ENCODE measurements around the gene C12orf42. TPM values are rescaled to one million over a fixed set of nuclear protein-coding genes. Genes with fewer than 3 reads are reported as not detected.

The C12orf42 gene
- total RNA-seq, 1 donor: not detected

DNA sequence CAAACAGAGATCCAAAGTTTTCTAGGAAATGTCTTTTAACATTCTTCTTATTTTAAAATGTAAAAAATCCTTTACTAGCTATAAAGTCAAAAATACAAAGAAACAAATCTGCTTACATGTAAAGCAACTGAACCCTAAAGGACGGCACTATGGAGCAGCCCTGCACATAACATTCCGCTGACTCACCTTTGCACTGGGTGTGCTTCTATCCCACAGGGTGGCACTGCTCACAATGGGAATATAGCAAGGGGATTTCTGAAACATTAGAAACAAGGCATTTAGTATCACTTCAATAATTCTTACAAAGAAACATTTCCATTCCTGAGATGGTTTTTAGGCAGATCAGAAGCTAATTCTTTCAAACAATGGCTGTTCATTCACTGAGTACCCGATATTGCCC, 94.3 kb downstream of the C12orf42 start:
- Histone ChIP-seq H3K9me3 (ENCODE audit: low read depth, low read length) (peaks cover 3% of the 10 kb centered on the region), H3K27me3 (ENCODE audit: insufficient read depth, low read length) (no peaks in the 10 kb centered on the region), H3K36me3 (ENCODE audit: insufficient read depth, low read length) (no peaks in the 10 kb centered on the region), H2AFZ (ENCODE audit: low read length) (no peak overlapping the region), H3K27ac (ENCODE audit: low read depth, low read length) (no peak overlapping the region), H3K4me2 (ENCODE audit: insufficient read depth, low read length) (no peak overlapping the region), H4K20me1 (ENCODE audit: insufficient read depth, low read length) (no peaks in the 10 kb centered on the region), H3K79me2 (ENCODE audit: insufficient read depth, low read length) (no peaks in the 10 kb centered on the region), H3K4me3 (ENCODE audit: insufficient read depth, low read length) (no peak overlapping the region), H3K4me1 (ENCODE audit: insufficient read depth, low read length) (no peaks in the 10 kb centered on the region)
- DNase-seq (ENCODE audit: insufficient read length, low spot score, missing footprints): no peak
- TF ChIP-seq, protein P1, sequence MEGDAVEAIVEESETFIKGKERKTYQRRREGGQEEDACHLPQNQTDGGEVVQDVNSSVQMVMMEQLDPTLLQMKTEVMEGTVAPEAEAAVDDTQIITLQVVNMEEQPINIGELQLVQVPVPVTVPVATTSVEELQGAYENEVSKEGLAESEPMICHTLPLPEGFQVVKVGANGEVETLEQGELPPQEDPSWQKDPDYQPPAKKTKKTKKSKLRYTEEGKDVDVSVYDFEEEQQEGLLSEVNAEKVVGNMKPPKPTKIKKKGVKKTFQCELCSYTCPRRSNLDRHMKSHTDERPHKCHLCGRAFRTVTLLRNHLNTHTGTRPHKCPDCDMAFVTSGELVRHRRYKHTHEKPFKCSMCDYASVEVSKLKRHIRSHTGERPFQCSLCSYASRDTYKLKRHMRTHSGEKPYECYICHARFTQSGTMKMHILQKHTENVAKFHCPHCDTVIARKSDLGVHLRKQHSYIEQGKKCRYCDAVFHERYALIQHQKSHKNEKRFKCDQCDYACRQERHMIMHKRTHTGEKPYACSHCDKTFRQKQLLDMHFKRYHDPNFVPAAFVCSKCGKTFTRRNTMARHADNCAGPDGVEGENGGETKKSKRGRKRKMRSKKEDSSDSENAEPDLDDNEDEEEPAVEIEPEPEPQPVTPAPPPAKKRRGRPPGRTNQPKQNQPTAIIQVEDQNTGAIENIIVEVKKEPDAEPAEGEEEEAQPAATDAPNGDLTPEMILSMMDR (IDR thresholded peaks at IDR 0.05; ENCODE audit: extremely low read depth, low read depth, low read length): no peak

DNA sequence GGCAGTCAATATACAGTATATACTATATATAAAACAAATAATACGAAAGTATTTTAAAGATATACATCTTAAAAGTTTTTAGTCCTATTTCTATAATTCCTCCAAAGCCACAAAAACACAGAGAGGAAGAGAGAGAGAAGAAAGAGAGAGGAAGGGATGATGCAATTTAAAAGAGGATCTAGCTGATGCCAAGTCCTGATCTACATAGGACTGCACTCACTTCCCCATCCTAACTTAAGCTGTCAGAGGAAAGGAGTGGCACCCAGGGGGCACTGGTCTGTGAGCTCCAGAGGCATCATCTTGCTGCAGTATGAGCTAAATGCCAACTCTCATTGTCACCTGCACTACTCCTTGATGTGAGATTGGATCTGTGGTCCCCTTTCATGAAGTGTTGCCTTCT, 95.8 kb downstream of the C12orf42 start:
- H3K79me2 ChIP-seq (ENCODE audit: insufficient read depth, low read length): no peaks in the 10 kb centered on the region
- no peaks in the 10 kb centered on the region for H4K20me1 ChIP-seq (ENCODE audit: insufficient read depth, low read length)
- H3K27me3 ChIP-seq (ENCODE audit: insufficient read depth, low read length): no peaks in the 10 kb centered on the region
- no peak overlapping the region for H3K4me2 ChIP-seq (ENCODE audit: insufficient read depth, low read length)
- peaks cover 3% of the 10 kb centered on the region for H3K9me3 ChIP-seq (ENCODE audit: low read depth, low read length)
- H2AFZ ChIP-seq (ENCODE audit: low read length): no peak overlapping the region
- no peaks in the 10 kb centered on the region for H3K36me3 ChIP-seq (ENCODE audit: insufficient read depth, low read length)
- DNase-seq (ENCODE audit: insufficient read length, low spot score, missing footprints): no peak
- no peak overlapping the region for H3K27ac ChIP-seq (ENCODE audit: low read depth, low read length)
- TF ChIP-seq, protein P1 (IDR thresholded peaks at IDR 0.05; ENCODE audit: extremely low read depth, low read depth, low read length): no peak
- no peak overlapping the region for H3K4me3 ChIP-seq (ENCODE audit: insufficient read depth, low read length)
- H3K4me1 ChIP-seq (ENCODE audit: insufficient read depth, low read length): no peaks in the 10 kb centered on the region

DNA sequence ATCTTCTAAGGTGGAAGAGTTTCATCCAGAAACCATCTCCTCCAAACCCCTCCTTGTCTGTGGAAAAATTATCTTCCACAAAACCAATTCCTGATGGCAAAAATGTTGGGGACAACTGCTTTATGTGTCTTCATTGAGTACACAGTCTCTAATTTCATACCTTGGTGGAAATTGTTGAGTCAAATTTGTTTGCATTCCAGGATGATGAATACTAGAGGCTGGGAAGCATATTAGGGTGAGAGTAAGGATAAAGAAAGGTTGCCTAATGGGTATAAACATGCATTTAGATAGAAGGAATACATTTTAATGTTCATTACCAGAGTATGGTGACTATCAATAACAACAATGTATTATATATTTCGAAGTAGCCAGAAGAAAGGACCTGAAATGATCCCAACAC, 98.2 kb downstream of the C12orf42 start:
- no peaks in the 10 kb centered on the region for H3K27me3 ChIP-seq (ENCODE audit: insufficient read depth, low read length)
- H3K9me3 ChIP-seq (ENCODE audit: low read depth, low read length): no peaks in the 10 kb centered on the region
- H4K20me1 ChIP-seq (ENCODE audit: insufficient read depth, low read length): no peaks in the 10 kb centered on the region
- H3K4me2 ChIP-seq (ENCODE audit: insufficient read depth, low read length): no peak overlapping the region
- no peak for DNase-seq (ENCODE audit: insufficient read length, low spot score, missing footprints)
- no peak overlapping the region for H3K4me3 ChIP-seq (ENCODE audit: insufficient read depth, low read length)
- no peaks in the 10 kb centered on the region for H3K36me3 ChIP-seq (ENCODE audit: insufficient read depth, low read length)
- no peak overlapping the region for H2AFZ ChIP-seq (ENCODE audit: low read length)
- no peak overlapping the region for H3K27ac ChIP-seq (ENCODE audit: low read depth, low read length)
- H3K79me2 ChIP-seq (ENCODE audit: insufficient read depth, low read length): no peaks in the 10 kb centered on the region
- H3K4me1 ChIP-seq (ENCODE audit: insufficient read depth, low read length): no peaks in the 10 kb centered on the region
- TF ChIP-seq, protein P1 (IDR thresholded peaks at IDR 0.05; ENCODE audit: extremely low read depth, low read depth, low read length): no peak

DNA sequence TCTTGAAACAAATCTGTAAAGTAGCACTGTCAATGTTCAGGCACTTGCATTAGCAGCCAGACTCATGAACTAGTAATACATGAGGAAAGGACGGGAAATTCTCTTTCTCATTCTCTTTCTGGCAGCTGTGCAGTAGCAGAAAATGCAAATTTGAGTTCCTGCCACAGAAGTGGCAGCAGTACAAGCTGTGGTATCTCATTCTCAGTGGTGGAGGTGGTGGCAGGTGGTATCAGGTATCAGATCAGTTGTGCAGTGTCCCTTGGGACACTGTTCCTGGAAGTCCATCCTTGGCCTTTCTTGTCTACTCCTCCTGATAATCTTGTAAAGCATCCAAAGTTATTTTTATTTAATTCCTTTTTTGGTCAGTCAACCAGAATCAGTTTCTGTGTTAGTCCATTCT, 103.0 kb downstream of the C12orf42 start:
- DNase-seq (ENCODE audit: insufficient read length, low spot score, missing footprints): no peak
- no peaks in the 10 kb centered on the region for H3K9me3 ChIP-seq (ENCODE audit: low read depth, low read length)
- H3K4me3 ChIP-seq (ENCODE audit: insufficient read depth, low read length): no peak overlapping the region
- H3K4me2 ChIP-seq (ENCODE audit: insufficient read depth, low read length): no peak overlapping the region
- H3K27me3 ChIP-seq (ENCODE audit: insufficient read depth, low read length): no peaks in the 10 kb centered on the region
- no peak overlapping the region for H3K27ac ChIP-seq (ENCODE audit: low read depth, low read length)
- H3K4me1 ChIP-seq (ENCODE audit: insufficient read depth, low read length): no peaks in the 10 kb centered on the region
- H2AFZ ChIP-seq (ENCODE audit: low read length): no peak overlapping the region
- no peaks in the 10 kb centered on the region for H3K36me3 ChIP-seq (ENCODE audit: insufficient read depth, low read length)
- no peaks in the 10 kb centered on the region for H3K79me2 ChIP-seq (ENCODE audit: insufficient read depth, low read length)
- H4K20me1 ChIP-seq (ENCODE audit: insufficient read depth, low read length): no peaks in the 10 kb centered on the region
- TF ChIP-seq, protein P1 (IDR thresholded peaks at IDR 0.05; ENCODE audit: extremely low read depth, low read depth, low read length): no peak
